Spleen (tissue), 7 donors: ENCODE results near the gene CROCC2.

Source experiments
- CTCF ChIP-seq, 11 experiments: fragments of 200-600 bp in 7 of 11; fragments of 450-650 bp in 4 of 11; sonication (generic) in 4 of 11; IDR thresholded peaks in 8 of 11; conservative IDR thresholded peaks in 3 of 11; 1 replicate in 7 of 11; 2 replicates in 4 of 11; pipeline versions ENCODE4 v1.4.0 to v1.8.0; 2016 to 2021; ENCODE audit warnings: antibody characterized with exemption in 11 of 11, inconsistent platforms in 4 of 11, mild to moderate bottlenecking in 1 of 11
- POLR2A ChIP-seq, 3 donors: fragments of 450-650 bp; IDR thresholded peaks; one replicate each; pipeline ENCODE4 v1.5.1; 2017; ENCODE audit warnings: antibody characterized with exemption in 3 of 3, mild to moderate bottlenecking in 1 of 3
- POLR2AphosphoS5 ChIP-seq, 3 donors: sonication (generic); formaldehyde crosslinking; IDR thresholded peaks; one replicate each; pipeline ENCODE4 v1.5.1; 2017; ENCODE audit warnings: antibody characterized with exemption in 3 of 3
- donor health status: DM: no; HTN: no; CAD: no; lungs with moderate emphysema.
- donor health status: DM: no; HTN: no; CAD: no.
- donor health status: DM: no; HTN: no; CAD: no.

DNA sequence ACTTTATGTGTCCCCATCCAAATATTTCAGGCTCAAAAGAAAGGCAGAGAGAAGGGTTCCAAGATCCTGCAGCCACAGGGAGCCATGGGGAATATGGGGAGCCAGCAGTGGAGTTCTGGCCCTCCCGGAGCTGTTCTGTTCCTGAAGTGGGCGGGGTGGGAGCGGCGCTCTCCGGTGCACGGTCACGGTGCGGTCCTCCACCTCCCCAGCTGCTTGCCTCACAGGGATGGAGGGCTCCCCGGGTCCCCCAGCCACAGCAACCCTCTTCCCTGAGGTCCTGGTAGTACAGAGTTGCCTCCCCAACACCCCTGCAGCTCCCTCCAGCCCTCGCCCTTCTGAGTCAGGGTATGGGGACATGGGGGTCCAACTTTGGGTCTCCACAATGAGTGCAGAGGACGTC is 66.1 kb downstream of the CROCC2 start:
- TF ChIP-seq CTCF (IDR thresholded peaks at IDR 0.05 in 8 of 11, conservative IDR thresholded peaks at IDR 0.05 in 3 of 11) (no peak), POLR2AphosphoS5 (IDR thresholded peaks at IDR 0.05) (no peak), POLR2A (IDR thresholded peaks at IDR 0.05) (no peak)
